ENCODE data around the gene EVPL. TPM values are rescaled to one million over a fixed set of nuclear protein-coding genes. Genes with fewer than 3 reads are reported as not detected.

EVPL gene
- total RNA-seq, result not detected in 2 replicates

DNA sequence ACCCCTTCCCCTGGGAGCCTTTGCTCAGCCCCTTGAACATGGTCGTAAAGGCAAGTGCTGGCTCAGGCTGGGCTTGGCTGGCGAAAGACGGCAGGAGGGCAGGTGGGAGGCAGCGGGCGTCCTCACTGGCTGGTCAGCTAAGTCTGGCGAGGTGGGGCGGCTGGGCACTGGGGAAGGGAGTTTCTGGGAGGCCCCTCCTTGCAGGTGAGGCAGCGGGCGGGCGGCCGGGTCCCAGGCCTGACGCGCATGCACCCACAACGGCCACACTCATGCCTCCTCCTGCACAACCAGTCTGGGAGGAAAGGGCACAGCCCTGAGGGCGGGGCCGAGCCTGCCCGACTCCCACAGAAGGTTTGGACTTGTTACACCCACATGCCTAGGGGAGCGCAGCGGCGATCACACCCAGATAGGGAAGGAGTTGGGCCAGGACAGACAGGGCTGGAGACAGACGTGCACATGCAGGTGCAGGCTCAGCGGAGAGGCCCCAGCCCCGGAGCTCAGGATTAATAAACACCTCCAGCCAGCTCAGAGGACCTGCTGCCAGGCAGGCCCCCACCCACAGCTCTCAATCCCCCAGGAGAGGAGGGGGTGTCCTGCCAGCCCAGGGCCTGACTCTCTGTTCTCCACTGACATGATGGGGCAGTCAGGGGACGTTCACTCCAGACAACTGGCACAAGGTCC lies at the start of gene EVPL:
TSS of gene EVPL (minus strand) at position 148 of the 681 bp plus-strand sequence. CDS start at position 40, 108 bp downstream.

DNA sequence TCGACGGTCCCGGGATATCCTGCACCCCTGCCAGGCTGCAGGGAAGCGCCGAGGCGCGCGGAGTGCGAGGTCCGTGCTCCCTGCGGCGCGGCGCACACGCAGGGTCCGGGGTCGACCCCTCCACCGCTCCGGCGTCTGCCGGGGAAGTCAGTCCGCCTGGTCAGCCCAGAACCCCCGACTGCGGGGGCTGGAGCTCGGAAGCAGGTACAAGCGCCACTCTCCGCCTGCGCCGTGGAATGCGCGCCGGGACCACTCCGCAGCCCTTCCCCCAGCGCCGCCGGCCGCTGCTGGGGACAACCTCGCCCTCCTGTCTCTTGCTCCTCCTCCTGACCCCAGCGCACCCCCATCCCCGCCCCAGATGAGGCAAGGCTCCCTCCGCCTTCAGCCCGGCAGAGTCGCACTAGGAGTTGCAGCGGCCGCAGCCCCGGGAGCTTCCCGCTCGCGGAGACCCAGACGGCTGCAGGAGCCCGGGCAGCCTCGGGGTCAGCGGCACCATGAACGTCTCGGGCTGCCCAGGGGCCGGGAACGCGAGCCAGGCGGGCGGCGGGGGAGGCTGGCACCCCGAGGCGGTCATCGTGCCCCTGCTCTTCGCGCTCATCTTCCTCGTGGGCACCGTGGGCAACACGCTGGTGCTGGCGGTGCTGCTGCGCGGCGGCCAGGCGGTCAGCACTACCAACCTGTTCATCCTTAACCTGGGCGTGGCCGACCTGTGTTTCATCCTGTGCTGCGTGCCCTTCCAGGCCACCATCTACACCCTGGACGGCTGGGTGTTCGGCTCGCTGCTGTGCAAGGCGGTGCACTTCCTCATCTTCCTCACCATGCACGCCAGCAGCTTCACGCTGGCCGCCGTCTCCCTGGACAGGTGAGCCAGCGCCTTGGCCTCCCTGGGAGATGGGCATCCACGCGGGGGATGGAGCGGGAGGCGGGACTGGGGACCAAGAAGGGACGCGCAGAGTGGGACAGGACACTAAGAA lies 47.6 kb upstream of the EVPL start, which contains the start of gene GALR2:
TSS of gene GALR2 (plus strand) at position 392 of the 974 bp plus-strand sequence. CDS start at position 495, 103 bp downstream.

DNA sequence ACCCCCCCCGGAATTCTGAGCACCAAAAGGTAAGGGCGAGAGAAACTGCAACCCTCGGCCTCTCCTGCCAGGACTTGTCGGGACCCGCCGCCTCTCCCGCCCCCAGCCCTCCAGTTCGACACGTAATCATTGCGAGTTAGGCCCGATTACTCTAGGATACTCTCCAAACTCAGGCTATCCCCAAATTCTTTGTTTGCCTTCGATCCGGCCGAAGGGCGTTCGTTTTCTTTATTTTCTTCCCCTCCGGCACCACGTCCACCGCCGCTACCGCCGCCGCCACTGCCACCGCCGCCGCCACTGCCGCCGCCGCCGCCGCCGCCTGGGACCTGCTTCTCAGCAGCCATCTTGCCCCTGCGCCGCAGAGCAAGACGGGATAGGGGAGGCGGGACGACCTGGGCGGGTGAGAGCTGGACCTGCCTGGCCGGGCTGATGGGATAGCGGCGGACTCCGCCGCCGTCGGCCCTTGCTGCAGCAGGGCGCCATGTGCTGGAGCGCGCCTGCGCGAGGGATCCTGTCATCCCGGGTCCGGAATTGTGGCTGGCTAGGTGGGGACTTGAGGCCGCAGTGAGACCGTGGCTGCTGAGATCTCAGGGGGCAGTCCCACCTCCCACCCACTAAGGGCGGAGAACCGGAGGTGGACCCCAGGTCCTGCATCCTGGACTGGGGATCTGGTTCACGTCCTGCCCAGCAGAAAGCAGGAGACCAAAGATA lies 45.2 kb upstream of the EVPL start, which contains the start of gene SRP68:
TSS of gene SRP68 (minus strand) at position 370 of the 711 bp plus-strand sequence. CDS start at position 344, 26 bp downstream.

DNA sequence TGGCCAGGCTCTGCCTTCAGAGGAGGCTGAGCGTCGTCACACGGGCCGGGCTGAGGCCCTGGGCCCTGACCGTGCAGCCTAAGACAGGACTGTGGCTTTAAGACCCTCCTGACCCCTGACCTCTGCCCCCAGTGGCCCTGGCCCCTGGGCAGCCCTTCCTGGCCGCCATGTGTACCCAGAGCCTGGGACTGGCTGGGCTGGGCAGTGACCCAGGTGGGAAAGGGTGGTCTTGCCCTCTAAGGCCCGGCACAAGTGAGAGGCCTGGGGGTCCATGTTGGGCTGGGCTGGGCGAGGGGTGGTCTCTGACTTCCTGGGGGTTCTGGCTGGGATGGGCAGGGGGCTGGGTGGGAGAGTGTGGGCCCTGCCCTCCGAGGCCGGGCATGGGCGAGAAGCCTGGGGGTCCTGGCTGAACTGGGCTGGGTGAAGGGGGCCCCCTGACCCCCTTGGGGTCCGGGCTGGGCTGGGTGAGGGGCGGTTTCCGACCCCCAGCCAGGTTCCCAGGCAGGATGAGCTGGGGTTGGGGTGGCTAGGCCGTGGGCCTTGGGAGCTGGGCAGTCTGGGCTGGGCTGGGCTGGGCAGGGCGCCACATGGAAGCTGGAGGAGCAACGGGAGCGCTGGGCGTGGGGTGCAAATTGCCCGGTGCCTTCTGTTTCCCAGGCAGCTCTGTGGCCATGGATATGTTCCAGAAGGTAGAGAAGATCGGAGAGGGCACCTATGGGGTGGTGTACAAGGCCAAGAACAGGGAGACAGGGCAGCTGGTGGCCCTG lies 26.2 kb downstream of the EVPL start, which contains the start of gene CDK3:
TSS of gene CDK3 (plus strand) at position 101 of the 767 bp plus-strand sequence. CDS start at position 672, 571 bp downstream.

DNA sequence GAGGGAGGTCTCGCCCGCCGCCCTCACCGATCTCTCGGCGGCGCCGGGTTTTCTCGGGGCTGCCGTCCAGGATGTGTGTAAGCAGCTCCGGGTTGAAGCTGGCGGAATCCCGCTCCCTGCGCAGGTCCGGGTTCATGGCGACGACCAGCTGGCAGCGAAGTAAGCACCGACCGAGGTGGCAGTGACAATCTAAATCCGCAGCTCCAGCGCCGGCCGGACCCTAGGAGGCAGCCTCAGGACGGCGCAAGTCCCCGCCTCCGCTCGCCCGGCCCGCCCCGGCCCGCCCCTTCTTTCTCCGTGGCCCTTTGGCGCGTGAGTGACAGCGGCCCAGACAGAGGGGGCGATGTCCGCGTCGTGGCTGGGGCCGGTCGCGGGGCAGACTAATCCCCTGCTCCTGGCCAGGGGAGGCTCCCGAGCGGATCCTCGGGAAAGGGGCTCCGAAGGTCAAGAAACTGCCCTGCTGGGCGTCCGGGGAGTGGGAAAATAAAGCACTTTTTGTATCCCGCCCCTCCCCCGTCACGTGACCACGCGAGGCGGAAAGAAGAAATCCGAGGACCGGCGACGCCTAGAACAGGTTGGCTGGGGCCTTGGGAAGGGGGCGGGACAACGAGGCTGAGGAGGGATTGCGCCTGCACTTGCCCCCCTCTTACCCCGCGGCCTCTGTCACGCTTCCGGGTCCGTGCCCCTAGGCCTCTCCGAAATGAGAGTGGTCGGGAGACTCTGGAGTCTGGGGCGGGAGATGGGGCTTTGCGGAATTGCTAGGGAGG lies 48.0 kb downstream of the EVPL start, which contains the start of the genes ACOX1 and TEN1:
TSS of gene ACOX1 (minus strand) at position 229 of the 767 bp plus-strand sequence. CDS start at position 136, 93 bp downstream.
TSS of gene TEN1 (plus strand) at position 303 of the 767 bp plus-strand sequence. CDS start 6,953 bp downstream, outside the sequence.

Other genes with a start within 250 kb of the EVPL start
- gene UNK, start 242.5 kb downstream of the EVPL start, total RNA-seq, result 19.0 and 27.9 TPM in 2 replicates
- 0.84 and 1.5 TPM in 2 replicates for gene UNC13D, start 182.9 kb downstream of the EVPL start, total RNA-seq
- 59.3 and 73.1 TPM in 2 replicates for gene WBP2, start 172.0 kb downstream of the EVPL start, total RNA-seq
- gene TRIM47, start 148.7 kb downstream of the EVPL start, total RNA-seq, result 12.8 and 15.1 TPM in 2 replicates
- gene TRIM65, start 130.4 kb downstream of the EVPL start, total RNA-seq, result 20.2 and 23.4 TPM in 2 replicates
- 23.5 and 26.0 TPM in 2 replicates for gene MRPL38, start 122.4 kb downstream of the EVPL start, total RNA-seq
- 10.8 and 13.7 TPM in 2 replicates for gene FBF1, start 86.3 kb downstream of the EVPL start, total RNA-seq
- 24.7 and 26.8 TPM in 2 replicates for gene ACOX1, start 48.1 kb downstream of the EVPL start, total RNA-seq
- 15.9 and 16.0 TPM in 2 replicates for gene TEN1, start 48.1 kb downstream of the EVPL start, total RNA-seq
- 2.2 and 3.5 TPM in 2 replicates for gene CDK3, start 26.5 kb downstream of the EVPL start, total RNA-seq
- gene SRP68, start 45.2 kb upstream of the EVPL start, total RNA-seq, result 24.4 and 24.7 TPM in 2 replicates
- gene GALR2, start 47.5 kb upstream of the EVPL start, total RNA-seq, result 0.17 TPM in 1 of 2 replicates, not detected in the other
- not detected in 2 replicates for gene ZACN, start 51.9 kb upstream of the EVPL start, total RNA-seq
- 42.8 and 44.0 TPM in 2 replicates for gene EXOC7, start 76.5 kb upstream of the EVPL start, total RNA-seq
- gene FOXJ1, start 113.9 kb upstream of the EVPL start, total RNA-seq, result under 0.01 and 0.17 TPM in 2 replicates
- gene RNF157, start 213.2 kb upstream of the EVPL start, total RNA-seq, result 1.0 and 2.5 TPM in 2 replicates
- 18.3 and 25.6 TPM in 2 replicates for gene UBALD2, start 238.0 kb upstream of the EVPL start, total RNA-seq